ENCODE data around the gene COL2A1.

COL2A1 gene

DNA sequence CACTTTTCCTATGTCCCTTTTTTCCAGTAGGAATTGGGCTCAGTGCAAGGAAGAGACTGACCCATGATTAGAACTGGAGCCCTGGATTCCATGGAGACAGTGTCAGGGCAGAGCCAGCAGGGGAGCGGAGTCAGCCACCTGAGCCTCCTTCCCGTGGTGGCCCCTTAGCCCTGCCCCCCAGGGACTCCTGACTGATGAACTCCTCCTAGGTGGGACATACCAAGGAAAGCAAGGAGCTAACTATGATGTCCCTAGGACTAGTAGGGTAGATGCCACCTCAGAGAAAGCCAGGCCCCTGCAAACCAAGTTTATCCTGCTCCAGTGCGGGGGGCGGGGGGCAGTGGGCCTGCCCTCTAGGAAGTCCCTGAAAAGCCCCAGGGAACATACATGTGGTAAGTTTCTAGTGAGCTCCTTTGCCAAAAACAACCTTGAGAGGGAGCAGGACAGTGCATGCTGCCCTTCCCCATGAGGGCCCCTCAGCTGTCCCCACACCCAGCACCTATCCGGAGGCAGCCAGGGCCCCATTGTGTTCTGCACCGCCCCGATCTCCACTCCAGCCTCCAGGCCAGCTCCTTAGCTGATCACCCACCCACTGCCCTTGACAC is 6.2 kb upstream of the COL2A1 start:
- no peak for DNase-seq

DNA sequence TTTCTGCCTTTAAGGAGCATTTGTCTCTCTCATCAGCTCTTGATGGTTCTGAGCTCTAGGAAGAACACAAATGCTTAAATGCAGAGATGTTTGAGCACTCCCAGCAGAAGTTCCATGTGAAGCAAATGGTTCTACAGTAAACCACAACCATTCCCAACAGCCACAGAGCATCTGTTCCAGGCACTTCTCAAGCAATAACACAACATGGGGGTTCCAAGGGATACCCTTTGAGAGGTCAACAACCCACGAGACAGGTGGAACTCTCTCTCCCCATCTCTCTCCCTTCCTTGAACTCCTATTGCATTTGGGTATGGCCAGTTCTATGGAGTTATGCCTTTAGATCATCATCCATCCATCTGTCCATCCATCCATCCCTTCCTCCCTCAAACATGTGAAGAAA is 5.2 kb upstream of the COL2A1 start:
- DNase-seq = no peak

DNA sequence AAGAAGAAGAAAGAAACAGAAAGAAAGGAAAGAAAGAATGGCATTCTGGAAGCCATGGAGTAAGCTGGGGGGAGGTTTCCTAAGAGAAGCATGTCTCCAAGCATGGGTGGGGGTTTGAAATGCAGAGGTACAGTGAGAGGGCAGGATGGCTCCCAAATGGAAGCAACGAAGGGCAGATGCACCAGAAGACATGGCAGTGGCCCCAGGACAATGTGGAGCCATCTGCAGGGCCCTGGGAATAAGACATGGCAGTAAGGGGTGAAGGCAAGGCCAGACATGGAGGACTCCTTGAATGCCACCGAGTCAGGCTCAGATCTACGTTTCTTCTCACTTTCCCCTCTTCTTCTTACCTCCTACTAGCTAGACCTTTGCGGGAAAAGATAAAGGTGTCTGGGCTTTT is 4.7 kb upstream of the COL2A1 start:
- no peak for DNase-seq

DNA sequence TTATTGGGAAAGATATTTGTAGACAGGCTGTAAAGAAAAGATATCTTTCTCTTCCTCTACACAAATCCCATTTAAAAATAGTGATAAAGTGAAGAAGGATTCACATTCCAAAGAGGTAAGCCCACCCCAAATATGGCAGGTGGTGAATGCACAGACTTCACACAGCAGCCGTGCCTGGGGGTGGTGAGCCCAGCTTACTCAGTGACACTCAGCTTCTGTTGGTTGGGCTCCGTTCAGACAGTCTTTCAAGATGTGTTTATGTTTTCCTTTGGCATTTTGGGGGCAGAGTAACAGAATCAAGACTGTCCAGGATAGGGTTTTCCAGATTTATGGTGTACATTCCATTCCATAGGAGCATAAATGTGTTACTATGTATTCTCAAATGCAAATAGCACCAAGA is 4.1 kb upstream of the COL2A1 start:
- no peak for DNase-seq

DNA sequence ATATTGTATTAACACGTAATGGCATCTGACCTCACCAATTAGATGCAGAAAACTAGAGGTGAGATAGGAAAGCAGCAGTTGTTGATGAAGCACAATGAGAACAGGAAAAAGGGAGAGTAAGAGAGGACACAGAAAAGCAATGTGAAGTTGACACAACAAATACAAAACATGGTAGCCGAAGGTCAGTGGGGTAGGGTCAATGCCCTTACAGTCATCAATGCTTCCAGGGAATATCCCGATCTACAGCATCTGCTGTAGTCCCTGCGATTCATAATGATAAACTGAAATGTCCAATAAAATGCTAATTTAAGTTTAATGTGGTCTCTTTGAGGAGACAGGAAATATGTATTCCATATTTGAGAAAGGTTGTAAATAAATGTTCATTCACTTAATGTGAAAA is 2.9 kb upstream of the COL2A1 start:
- no peak for DNase-seq

DNA sequence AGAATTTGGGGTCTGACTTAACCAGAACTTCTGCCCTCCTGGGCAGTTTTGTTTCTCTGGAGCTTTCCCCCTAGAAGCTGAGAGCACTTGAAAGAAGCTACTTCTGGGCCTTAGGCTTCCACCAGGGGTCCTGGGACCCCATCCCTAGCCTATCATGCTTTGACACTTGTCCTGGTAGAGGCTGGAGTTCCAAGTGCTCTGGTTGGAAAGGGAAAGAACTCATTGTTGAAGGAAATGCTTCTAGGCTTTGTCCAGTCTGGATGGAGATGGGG is 1.4 kb upstream of the COL2A1 start:
- DNase-seq = no peak

DNA sequence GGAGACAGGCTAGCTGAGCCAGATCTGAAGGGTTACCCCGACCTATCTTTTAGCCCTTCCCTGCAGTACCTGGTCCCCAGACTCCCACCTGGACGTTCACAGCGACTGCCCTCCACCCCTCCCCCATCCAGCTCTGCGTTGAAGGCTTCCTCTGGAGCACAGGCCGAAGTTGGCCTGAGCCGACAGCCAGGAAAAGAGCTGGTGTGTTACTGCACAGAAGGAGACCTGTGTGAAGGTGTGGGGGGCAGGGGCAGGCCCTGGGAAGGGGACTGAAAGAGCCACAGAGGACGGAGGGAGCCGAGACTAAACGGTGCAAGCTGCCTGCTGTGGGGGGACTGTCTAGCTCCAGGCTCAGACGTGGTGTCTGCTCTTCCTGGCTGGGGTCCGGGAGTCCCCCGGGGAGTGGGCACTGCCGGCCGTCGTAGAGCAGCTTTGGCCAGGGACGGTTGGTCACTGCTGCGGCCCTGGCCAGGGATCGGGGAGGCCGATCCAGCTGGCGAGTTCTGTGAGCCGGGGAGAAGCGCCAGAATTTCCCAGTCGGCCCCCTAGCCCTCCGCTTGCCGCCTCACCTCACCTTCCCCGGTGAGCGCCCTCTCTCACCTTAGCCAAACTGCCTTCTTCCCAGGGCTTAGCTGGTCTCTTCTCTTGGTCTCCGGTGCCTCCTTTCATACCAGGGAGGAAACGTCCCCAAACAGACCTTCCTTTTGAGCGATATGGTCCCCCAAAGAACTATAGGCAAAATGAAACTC is 899 bp upstream of the COL2A1 start:
- DNase-seq = no peak

DNA sequence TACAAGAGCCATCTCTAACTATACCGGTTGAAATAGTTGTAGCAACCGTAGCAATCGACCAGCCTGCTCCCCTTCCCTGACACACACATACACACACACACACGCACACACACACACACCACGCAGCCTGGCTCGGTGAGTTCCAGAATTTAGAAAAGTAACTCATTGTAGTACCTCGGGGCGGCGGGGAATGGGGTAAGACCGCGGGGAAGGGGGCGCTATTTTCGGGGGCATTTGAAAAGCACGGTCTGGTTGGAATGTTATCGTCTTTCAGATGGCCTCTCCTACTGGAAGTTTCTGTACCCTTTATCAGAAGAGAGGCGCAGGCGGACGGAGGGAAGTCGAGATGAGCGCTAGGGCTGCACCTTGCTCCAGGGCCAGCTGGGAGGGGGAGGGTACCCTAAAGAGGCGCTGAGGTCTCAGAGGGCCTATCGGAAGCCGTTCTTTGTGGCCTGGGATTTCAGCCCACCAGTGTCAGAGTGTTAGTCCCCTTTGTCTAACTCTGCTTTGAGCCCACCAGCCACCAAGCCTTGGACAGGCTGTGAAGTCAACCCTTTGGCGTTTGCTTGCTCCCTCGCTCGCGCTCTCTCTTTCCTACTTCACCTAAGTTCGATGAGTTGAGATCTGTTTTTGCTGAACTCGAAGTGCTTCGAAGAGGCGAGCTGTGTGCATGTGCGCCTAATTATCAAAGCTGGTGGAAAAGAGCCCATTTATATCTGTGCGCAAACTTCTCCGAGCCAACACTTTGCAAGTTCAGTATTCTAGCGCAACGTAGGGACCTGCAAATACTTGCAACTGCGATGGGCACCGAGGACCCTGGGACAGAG is 837 bp downstream of the COL2A1 start:
- DNase-seq = peak; percentile 8

DNA sequence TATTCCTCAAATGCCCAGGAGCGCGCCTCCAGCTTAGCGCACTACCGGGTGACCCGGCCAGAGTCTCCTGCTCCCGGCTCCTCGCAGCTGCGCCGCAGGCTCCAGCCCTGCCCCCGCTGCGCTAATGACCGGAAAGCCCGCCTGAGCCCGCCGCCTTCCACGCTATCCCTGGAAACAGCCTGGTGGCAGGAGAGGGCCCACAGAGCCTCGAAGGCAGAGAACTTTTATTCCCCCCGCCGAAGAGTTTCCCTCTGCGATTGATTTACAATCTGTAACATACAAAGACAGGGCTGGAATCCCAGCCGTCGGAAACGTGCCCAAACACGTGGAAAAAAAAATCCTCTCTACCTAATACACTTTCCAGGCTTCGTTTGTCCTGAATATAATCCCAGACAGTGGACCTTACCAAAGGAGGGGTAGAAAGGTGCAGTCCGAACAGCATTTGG is 1.5 kb downstream of the COL2A1 start:
- DNase-seq = no peak

DNA sequence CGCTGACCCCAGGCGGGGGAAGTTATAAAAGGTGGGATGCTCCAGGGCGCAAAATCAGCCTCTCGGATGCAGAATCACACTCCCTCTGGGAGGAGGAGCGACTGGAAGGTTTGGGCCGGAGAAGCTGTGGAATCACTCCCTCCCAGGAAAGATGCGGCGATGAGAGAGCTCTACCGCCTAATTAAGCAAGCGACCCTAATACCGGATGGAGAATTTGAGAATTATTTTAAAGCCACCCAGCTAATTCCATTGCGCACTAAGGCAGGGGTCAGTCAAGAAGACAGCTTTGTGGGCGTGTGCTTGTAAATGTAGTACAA is 1.9 kb downstream of the COL2A1 start:
- DNase-seq = no peak

DNA sequence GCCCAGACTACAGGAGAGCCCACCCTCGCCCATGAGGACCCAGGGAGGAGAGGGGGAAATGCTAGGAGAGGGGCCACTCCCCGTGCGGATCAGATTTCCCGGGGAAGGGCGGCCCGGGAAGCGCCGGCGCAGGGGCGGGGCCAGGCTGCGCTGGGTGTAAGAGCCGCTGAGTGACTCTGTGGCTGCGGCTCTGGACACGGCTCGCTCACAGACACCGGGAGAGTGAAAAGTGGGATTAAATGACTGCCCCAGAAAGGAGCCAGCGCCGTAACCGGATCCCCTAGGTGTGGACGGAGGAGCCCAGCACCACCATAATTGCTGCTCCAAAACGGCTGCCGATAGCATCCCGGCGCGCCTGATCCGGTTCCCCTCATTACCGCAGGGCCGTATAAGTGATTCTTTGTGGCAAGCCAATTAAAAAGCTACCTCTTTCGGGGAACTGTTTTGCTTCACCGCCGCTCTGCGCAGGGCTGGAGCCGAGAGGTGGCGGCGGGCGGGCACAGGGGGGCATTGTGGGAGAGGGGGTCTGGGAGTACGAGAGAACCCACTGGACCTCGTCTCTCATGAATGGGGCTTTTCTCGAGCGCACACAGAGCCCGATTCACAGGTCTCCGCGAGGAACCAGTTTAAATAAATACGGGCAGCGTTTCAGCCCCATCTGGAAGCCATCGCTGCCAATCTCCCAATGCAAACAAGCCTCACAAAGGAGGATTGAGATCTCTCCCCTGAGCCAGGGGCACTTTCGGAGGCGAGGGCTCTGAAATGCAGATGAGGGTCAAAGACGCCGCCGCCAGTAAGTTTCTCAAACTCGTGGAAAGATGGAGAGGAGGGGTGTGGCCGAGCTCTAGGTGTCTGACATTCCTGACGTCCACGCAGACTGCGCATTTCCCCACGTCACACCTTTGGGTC is 2.5 kb downstream of the COL2A1 start:
- DNase-seq = peak; percentile 3

DNA sequence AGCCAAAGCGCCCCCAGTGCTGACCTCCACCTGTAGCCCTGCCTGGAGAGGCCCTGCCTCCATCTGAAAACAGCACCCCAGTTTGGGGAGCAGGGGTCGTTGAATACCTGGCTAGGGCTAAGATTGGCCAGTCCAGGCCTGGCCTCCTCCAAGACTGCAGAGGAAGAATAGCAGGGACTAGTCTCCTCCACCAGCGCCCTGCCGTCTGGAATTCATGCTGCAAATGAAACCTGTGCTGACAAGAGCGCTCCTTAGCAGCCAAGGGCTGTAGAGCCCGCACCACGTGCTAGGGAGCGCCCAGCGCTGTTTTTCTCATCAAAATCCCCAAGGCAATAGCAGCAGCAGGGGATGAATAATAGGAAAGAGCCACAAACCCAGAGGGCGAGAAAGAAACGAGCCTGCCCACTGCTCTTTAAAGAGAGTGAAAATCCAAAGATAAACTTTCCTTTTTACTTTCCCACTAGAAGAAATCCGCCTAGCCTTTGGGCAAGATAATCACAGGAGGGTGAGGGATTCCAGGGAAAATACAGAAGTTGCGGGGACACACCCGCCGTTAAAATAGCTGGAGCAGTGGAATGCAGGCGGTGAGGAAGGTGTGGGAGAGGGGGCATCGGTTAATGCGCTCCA is 3.3 kb downstream of the COL2A1 start:
- peak; percentile 3 for DNase-seq

DNA sequence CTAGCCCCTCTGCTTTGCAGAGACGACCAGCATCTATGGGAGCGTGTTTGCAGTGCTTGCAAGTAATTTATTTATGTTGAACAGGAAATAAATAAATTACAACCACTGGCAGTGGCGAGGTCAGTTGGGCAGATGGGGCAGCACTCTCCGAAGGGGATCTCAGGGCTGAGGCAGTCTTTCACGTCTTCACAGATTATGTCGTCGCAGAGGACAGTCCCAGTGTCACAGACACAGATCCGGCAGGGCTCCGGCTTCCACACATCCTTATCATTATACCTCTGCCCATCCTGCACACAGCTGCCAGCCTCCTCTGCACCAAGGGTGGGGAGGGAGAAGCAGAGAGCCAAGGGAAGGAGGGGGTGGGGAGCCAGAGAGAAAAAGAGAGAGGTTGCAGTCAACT is 4.5 kb downstream of the COL2A1 start:
- no peak for DNase-seq

DNA sequence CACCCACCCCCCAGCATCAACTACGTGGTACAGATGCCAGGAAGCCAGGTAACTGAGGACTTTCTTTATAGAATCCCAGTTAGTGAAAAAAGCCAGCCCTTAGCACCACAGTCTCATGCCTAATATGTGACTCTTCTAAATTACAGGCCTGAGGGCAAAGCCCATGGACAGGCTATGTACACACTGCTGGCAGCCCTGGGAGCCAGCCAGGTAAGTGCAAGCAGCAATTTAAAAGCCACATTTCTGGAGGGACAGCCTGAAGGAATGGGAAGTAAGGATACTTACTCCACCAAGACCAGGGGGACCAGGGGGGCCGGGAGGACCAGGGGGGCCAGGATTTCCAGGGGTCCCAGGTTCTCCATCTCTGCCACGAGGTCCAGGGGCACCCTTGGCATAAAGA is 7.0 kb downstream of the COL2A1 start:
- DNase-seq = no peak

DNA sequence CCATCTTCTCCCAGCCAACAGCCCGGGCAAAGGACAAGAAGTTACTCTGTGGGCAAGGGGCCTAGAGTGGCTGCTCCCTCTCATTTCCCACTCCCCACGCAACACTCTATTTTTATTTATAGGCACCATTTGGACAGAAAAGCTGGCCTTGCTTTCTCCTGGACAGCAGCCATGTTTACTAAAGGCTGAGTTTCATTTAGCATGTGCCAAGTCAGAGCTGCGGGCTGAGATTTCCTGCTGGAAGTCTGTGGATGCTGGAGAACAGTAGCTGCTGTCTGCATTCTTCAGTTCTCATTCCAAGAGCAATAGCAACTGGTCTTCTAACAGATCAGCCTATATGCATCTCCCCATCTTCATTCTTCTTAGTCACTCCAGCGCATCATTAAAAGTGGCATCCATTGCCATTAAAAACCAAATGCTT is 8.3 kb downstream of the COL2A1 start:
- no peak for DNase-seq

DNA sequence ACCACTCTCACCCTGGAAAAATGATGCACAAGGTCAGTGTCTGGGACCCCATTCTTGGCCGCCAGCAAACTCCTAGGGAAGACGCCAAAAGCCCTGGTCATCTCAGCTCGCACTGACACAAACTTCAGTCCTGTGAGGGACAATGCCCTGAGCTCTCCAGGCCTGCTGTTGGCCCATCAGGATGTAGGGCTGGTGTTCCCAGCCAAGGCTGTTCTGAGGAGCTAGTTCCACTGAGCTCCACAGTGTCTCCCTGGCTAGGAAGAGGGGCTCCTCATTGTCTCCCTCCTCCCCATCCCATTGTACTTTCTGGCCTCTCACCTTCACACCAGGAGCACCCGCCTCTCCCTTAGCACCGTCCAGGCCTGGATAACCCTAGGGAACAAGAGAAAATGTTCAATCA is 10.8 kb downstream of the COL2A1 start:
- no peak for DNase-seq

DNA sequence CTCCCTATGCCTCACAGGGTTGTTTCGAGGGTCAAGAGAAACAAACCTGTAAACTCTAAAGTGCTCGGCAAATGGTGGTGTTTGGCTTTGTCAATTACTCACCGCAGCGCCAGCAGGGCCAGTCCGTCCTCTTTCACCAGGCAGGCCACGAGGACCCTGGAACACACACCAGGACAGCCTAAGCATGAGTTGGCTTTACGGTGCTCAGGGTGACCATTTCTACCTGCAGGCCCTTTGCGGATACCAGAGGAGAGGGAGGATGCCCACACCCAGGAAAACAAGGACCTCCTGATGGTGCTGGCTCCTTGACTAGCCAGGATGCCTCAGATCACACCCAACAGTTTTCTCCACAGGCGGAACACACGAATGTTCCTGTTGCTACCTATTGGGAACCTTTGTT is 11.5 kb downstream of the COL2A1 start:
- DNase-seq = no peak

DNA sequence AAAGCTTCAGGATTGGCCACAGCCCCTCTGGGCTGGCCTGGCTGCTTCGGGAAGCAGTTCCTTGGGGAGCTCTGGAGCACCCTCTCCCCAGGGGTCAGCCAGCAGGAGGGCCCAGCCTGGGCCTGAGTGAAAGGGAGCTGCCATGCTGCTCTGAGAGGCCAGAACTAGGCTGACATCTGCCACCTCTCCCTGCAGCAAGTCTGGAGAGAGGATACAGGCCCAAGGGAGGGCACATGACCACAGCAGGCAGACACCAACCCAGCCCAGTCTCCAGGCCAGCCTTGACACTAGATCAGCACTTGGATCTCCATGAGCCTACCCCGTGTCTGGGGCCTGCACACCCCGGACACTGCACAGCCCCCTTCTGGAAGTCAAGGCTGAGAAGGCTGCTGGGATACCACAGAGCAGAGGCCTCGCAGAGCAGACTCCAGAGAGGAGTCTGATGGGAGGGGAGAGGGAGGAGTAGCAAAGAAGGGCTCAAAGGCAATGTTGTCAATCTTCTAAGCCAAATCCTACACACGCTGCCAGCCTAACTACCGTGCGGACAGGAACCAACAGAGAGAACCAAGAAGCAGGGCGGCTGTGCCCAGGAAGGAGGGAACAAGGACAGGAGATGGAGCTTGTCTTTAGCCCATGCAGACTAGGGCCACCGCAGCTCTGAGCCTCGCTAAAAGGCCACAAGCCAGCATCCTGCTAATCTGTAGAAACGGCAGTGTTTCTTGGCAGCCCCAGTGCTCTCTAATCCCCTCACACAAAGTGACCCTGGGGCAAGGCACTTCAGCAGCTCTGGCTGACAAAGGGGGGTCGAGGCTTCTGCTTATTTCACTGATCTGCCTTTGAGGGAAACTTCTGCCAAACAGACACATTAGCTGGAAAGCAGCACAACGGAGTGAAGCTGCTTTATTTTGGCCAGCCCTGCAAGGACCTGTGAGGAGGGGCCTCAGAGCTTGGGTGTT is 12.9 kb downstream of the COL2A1 start:
- no peak for DNase-seq

DNA sequence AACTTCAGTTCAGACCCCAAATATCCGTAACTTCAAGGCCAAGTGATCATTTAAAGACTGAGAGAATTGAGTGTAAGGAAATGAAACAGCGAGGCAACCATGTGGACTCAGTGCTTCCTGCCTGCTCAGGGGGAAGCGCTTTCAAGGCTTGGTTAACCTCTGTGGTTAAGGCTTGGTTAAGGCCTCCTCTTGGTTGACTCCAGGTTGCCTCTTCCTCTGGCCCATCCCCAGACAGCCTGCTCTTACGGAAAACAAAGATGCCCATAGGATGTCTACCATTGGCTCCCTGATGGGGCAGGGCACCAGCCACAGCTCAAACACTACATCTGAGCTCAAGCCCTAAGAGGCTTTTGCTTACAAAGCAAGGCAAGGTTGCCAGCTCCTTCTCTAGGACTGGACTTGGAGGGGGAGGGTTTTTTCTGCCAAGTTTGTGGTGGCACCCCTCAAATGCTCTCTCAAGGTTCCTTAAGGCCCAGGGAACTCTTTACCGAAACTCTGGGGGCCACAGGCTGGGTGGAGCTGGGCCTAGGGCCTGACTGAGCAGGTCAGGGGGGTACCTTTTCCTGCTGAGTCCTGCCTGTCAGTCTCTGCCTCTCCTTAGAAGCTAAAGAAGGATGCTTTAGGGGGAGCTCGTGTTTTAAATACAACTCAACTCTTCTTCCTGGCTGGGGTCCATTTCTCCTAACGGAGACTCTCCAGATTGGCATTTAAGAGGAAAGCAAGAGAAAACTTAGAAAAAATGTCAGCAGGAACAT is 13.7 kb downstream of the COL2A1 start:
- DNase-seq = peak; percentile 86

DNA sequence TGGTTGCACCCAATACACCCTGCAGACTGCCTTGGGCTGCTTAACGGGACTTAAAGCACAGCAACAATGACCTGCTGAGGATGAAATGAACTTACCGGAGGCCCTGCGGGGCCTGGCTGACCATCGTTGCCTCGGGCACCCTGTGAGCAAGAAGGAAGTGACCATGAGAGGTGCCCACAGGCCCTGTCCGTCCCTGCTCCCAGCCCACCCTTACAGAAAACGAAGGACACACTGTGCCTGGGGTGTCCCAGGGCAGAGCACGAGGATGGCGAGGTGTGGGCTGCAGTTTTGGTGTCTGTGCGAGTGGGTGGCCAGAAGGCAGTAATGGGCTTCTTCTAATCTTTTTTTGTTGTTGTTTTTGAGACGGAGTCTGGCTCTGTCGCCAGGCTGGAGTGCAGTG is 14.6 kb downstream of the COL2A1 start:
- no peak for DNase-seq

DNA sequence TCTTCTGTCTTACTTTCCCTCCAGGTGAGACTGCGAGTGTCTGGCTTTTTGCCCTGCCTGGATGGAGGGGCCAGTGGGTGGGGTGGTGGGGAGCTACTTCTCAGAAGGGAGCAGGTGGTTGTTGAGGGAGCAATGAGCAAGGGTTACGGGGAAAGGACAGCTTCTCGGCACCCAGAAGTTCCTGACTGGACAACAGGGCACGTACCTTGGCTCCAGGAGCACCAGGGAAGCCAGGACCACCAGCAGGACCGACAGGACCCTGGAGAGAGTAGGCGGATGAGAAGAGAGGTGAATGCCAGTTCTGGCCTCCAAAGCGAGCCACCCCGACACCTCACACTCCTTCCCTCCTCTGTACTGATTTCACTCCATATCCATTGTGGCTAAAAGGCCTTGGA is 15.3 kb downstream of the COL2A1 start:
- no peak for DNase-seq
